ENCODE data around the gene SLC11A2.
"Not testable (repeated sequence)": the region's sequence is repeated elsewhere in the genome, so short reads cannot be mapped to it uniquely, and the experiment has no call there.

SLC11A2 gene

GRCh38 chr12:51023625-51024382 lies 2.4 kb downstream of the SLC11A2 start:
- no peak overlapping the region for H3K4me3 ChIP-seq (ENCODE audit: low read length)
- H3K4me1 ChIP-seq (ENCODE audit: control insufficient read depth, low read depth, low read length): peaks cover 26% of the 10 kb centered on the region
- H3K36me3 ChIP-seq (ENCODE audit: control insufficient read depth, low read depth, low read length): no peaks in the 10 kb centered on the region
- H3K9me3 ChIP-seq (ENCODE audit: control insufficient read depth, low read depth, low read length): no peaks in the 10 kb centered on the region
- no peak overlapping the region for H3K27ac ChIP-seq (ENCODE audit: low read length)
- no peaks in the 10 kb centered on the region for H3K27me3 ChIP-seq (ENCODE audit: control insufficient read depth, insufficient read depth, low read length)
- H3K9ac ChIP-seq (ENCODE audit: low read length): no peak overlapping the region

DNA sequence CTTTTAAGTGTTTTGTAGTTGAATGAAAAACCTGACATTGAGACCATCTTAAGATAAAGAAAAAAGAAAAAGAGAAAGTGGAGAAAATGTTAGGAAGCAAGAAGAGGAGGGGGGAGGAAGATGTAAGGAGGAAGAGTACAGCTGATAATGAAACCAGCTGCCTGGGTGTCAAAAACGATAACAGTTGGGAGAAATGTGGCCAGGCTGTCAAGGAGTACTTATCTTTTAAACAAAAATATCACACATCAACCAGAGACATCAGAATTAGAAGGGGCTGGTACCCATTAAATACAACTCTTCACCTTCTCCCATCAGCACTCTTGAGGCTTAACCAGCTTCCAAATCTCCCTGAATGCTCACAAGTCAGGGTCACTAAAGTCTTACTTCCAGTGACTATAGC lies 4.5 kb downstream of the SLC11A2 start:
- no peaks in the 10 kb centered on the region for H3K27me3 ChIP-seq (ENCODE audit: control insufficient read depth, insufficient read depth, low read length)
- H3K9me3 ChIP-seq (ENCODE audit: control insufficient read depth, low read depth, low read length): no peaks in the 10 kb centered on the region
- H3K4me1 ChIP-seq (ENCODE audit: control insufficient read depth, low read depth, low read length): peaks cover 14% of the 10 kb centered on the region
- H3K4me3 ChIP-seq (ENCODE audit: low read length): no peak overlapping the region
- H3K36me3 ChIP-seq (ENCODE audit: control insufficient read depth, low read depth, low read length): no peaks in the 10 kb centered on the region
- no peak overlapping the region for H3K9ac ChIP-seq (ENCODE audit: low read length)
- no peak overlapping the region for H3K27ac ChIP-seq (ENCODE audit: low read length)

- Histone ChIP-seq H3K4me3 (ENCODE audit: low read length) (no peak overlapping the region), H3K36me3 (ENCODE audit: control insufficient read depth, low read depth, low read length) (no peaks in the 10 kb centered on the region), H3K9me3 (ENCODE audit: control insufficient read depth, low read depth, low read length) (no peaks in the 10 kb centered on the region), H3K27me3 (ENCODE audit: control insufficient read depth, insufficient read depth, low read length) (no peaks in the 10 kb centered on the region), H3K9ac (ENCODE audit: low read length) (no peak overlapping the region), H3K4me1 (ENCODE audit: control insufficient read depth, low read depth, low read length) (peaks cover 14% of the 10 kb centered on the region), H3K27ac (ENCODE audit: low read length) (no peak overlapping the region)
Measured at GRCh38 chr12:51020448-51021182, 5.6 kb downstream of the SLC11A2 start.

GRCh38 chr12:51019927-51020326 lies 6.3 kb downstream of the SLC11A2 start:
- H3K4me3 ChIP-seq (ENCODE audit: low read length): no peak overlapping the region
- H3K36me3 ChIP-seq (ENCODE audit: control insufficient read depth, low read depth, low read length): no peaks in the 10 kb centered on the region
- H3K27me3 ChIP-seq (ENCODE audit: control insufficient read depth, insufficient read depth, low read length): no peaks in the 10 kb centered on the region
- H3K9me3 ChIP-seq (ENCODE audit: control insufficient read depth, low read depth, low read length): no peaks in the 10 kb centered on the region
- no peak overlapping the region for H3K27ac ChIP-seq (ENCODE audit: low read length)
- peaks cover 8% of the 10 kb centered on the region for H3K4me1 ChIP-seq (ENCODE audit: control insufficient read depth, low read depth, low read length)
- H3K9ac ChIP-seq (ENCODE audit: low read length): no peak overlapping the region

- H3K4me1 ChIP-seq (ENCODE audit: control insufficient read depth, low read depth, low read length): no peaks in the 10 kb centered on the region
- no peak overlapping the region for H3K4me3 ChIP-seq (ENCODE audit: low read length)
- no peaks in the 10 kb centered on the region for H3K9me3 ChIP-seq (ENCODE audit: control insufficient read depth, low read depth, low read length)
- H3K36me3 ChIP-seq (ENCODE audit: control insufficient read depth, low read depth, low read length): no peaks in the 10 kb centered on the region
- H3K27ac ChIP-seq (ENCODE audit: low read length): no peak overlapping the region
- H3K9ac ChIP-seq (ENCODE audit: low read length): no peak overlapping the region
- no peaks in the 10 kb centered on the region for H3K27me3 ChIP-seq (ENCODE audit: control insufficient read depth, insufficient read depth, low read length)
Measured at GRCh38 chr12:51018956-51019355, 7.2 kb downstream of the SLC11A2 start.

DNA sequence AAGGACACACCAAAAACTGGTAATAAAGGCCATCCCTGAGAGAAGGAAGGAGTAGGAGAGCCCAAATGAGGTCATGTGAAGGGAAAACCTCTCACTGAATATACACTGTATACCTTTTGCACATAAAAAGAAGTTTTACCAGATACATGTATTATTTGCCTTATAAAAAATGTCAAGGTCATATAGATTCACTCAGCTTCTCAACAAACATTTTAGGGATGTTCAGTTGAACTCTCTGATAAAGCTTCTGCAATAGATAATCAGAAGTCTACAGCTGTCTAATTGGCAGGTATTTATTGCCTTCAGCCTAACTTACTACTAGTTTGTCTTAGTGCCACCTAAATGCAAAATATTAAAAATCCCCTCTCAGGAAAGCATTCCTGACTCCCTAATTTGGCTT lies 8.7 kb downstream of the SLC11A2 start:
- H3K4me1 ChIP-seq (ENCODE audit: control insufficient read depth, low read depth, low read length): no peaks in the 10 kb centered on the region
- no peak overlapping the region for H3K9ac ChIP-seq (ENCODE audit: low read length)
- no peak overlapping the region for H3K4me3 ChIP-seq (ENCODE audit: low read length)
- no peaks in the 10 kb centered on the region for H3K27me3 ChIP-seq (ENCODE audit: control insufficient read depth, insufficient read depth, low read length)
- no peak overlapping the region for H3K27ac ChIP-seq (ENCODE audit: low read length)
- no peaks in the 10 kb centered on the region for H3K9me3 ChIP-seq (ENCODE audit: control insufficient read depth, low read depth, low read length)
- H3K36me3 ChIP-seq (ENCODE audit: control insufficient read depth, low read depth, low read length): no peaks in the 10 kb centered on the region

GRCh38 chr12:51014467-51014866 lies 11.7 kb downstream of the SLC11A2 start:
- H3K4me1 ChIP-seq (ENCODE audit: control insufficient read depth, low read depth, low read length); H3K9ac ChIP-seq (ENCODE audit: low read length); H3K27me3 ChIP-seq (ENCODE audit: control insufficient read depth, insufficient read depth, low read length); H3K27ac ChIP-seq (ENCODE audit: low read length); H3K4me3 ChIP-seq (ENCODE audit: low read length); H3K36me3 ChIP-seq (ENCODE audit: control insufficient read depth, low read depth, low read length); H3K9me3 ChIP-seq (ENCODE audit: control insufficient read depth, low read depth, low read length): not testable (repeated sequence)

GRCh38 chr12:51013441-51013840 lies 12.7 kb downstream of the SLC11A2 start:
- Histone ChIP-seq H3K27me3 (ENCODE audit: control insufficient read depth, insufficient read depth, low read length) (no peaks in the 10 kb centered on the region), H3K9ac (ENCODE audit: low read length) (no peak overlapping the region), H3K4me3 (ENCODE audit: low read length) (no peak overlapping the region), H3K4me1 (ENCODE audit: control insufficient read depth, low read depth, low read length) (peaks cover 15% of the 10 kb centered on the region), H3K9me3 (ENCODE audit: control insufficient read depth, low read depth, low read length) (no peaks in the 10 kb centered on the region), H3K27ac (ENCODE audit: low read length) (no peak overlapping the region), H3K36me3 (ENCODE audit: control insufficient read depth, low read depth, low read length) (no peaks in the 10 kb centered on the region)

DNA sequence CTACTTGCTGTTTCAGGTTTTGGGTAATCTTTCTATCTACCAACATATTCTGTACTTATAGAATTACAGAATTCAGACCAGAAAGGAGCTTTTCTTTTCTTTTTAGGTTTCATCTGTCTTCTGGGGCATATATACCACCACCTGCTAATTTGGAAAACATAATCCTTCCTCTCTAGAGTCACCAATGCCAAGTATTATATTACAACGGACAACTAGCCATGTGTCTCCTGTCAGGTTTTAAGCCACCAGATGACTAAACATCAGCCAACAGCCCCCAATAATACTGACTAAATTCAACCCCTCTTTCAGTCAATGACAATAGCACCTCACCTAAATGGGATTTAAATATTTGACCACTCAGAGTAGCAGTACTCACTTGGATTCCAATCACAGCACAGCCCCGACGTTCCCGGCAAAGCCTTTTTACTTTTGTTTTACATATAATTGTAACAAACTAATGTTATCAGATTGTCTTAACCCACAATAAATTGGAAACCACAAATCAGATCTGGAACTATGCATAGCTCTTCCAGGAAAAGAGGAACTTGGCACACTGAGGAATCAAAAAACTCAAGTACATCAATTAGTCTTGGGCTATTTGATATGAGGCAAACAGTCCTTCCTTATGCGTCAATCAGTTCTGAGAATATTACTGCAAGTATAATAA lies 13.5 kb downstream of the SLC11A2 start:
- peaks cover 15% of the 10 kb centered on the region for H3K4me1 ChIP-seq (ENCODE audit: control insufficient read depth, low read depth, low read length)
- no peak overlapping the region for H3K27ac ChIP-seq (ENCODE audit: low read length)
- no peaks in the 10 kb centered on the region for H3K9me3 ChIP-seq (ENCODE audit: control insufficient read depth, low read depth, low read length)
- no peak overlapping the region for H3K9ac ChIP-seq (ENCODE audit: low read length)
- H3K4me3 ChIP-seq (ENCODE audit: low read length): no peak overlapping the region
- H3K27me3 ChIP-seq (ENCODE audit: control insufficient read depth, insufficient read depth, low read length): no peaks in the 10 kb centered on the region
- H3K36me3 ChIP-seq (ENCODE audit: control insufficient read depth, low read depth, low read length): no peaks in the 10 kb centered on the region

DNA sequence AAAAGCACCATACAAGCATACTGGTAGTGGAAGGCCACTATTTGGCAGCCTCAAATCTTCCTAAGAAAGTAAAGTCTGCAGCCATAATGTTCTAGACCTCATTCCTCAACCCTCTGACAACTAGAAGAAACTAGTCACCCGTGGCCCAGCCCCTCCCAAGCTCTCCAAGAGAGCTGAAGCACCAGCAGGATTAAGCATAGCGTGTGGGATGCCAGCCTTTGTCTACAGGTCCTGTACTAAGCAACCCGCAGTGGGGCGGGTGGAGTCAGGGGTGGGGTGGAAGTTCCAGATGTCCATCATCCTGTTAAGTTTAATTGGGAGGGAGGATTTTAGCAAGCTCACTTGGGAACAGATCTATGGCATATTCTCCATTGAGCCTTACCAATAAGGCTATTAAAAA lies 14.2 kb downstream of the SLC11A2 start:
- Histone ChIP-seq H3K9me3 (ENCODE audit: control insufficient read depth, low read depth, low read length) (no peaks in the 10 kb centered on the region), H3K27ac (ENCODE audit: low read length) (no peak overlapping the region), H3K4me3 (ENCODE audit: low read length) (no peak overlapping the region), H3K27me3 (ENCODE audit: control insufficient read depth, insufficient read depth, low read length) (no peaks in the 10 kb centered on the region), H3K36me3 (ENCODE audit: control insufficient read depth, low read depth, low read length) (peaks cover 2% of the 10 kb centered on the region), H3K4me1 (ENCODE audit: control insufficient read depth, low read depth, low read length) (peaks cover 15% of the 10 kb centered on the region), H3K9ac (ENCODE audit: low read length) (no peak overlapping the region)

GRCh38 chr12:51009056-51009440 lies 17.1 kb downstream of the SLC11A2 start:
- Histone ChIP-seq H3K9me3 (ENCODE audit: control insufficient read depth, low read depth, low read length) (no peaks in the 10 kb centered on the region), H3K4me3 (ENCODE audit: low read length) (no peak overlapping the region), H3K36me3 (ENCODE audit: control insufficient read depth, low read depth, low read length) (peaks cover 13% of the 10 kb centered on the region), H3K9ac (ENCODE audit: low read length) (no peak overlapping the region), H3K27me3 (ENCODE audit: control insufficient read depth, insufficient read depth, low read length) (no peaks in the 10 kb centered on the region), H3K27ac (ENCODE audit: low read length) (peak overlapping the region; percentile 26), H3K4me1 (ENCODE audit: control insufficient read depth, low read depth, low read length) (peaks cover 21% of the 10 kb centered on the region)
